Activated T-helper 1 cell treated with anti-CD3 and anti-CD28 coated beads, Interleukin-12 subunit alpha, Interleukin-12 subunit beta, Interleukin-2, Interleukin-4 antibody, amounts not matched to agents 30 ng/mL and 10 ng/mL and 1 ng/mL, durations not matched to agents 14 hours and 24 hours and 36 hours (primary cell): ENCODE measurements around the gene OPCML. TPM values are rescaled to one million over a fixed set of nuclear protein-coding genes. Genes with fewer than 3 reads are reported as not detected.

Experiments used
- DNase-seq: peaks from one replicate; pipeline ENCODE4 v3.0.0; 2021; ENCODE audit warnings: low spot score
- H3K27ac Mint-ChIP-seq: one replicate; pipeline ENCODE4 v1.8.0; 2021; ENCODE audit warnings: mild to moderate bottlenecking, mixed read lengths
- H3K27me3 Mint-ChIP-seq: one replicate; pipeline ENCODE4 v1.8.0; 2022; ENCODE audit warnings: mild to moderate bottlenecking, moderate library complexity, mixed read lengths; ENCODE audit not compliant: insufficient read depth
- H3K36me3 Mint-ChIP-seq: one replicate; pipeline ENCODE4 v1.8.0; 2021; ENCODE audit warnings: low read depth, mixed read lengths
- H3K4me1 Mint-ChIP-seq: one replicate; pipeline ENCODE4 v1.8.0; 2021; ENCODE audit warnings: low read depth, mixed read lengths
- H3K4me3 Mint-ChIP-seq: one replicate; pipeline ENCODE4 v1.8.0; 2021; ENCODE audit warnings: mild to moderate bottlenecking, moderate library complexity, mixed read lengths
- H3K9me3 Mint-ChIP-seq: one replicate; pipeline ENCODE4 v1.8.0; 2021; ENCODE audit warnings: mixed read lengths
- intact Hi-C: fragments of 100-400 bp; cut with micrococcal nuclease; formaldehyde crosslinking; loops from one replicate; pipeline ENCODE4 v1.15.1; 2024
- total RNA-seq: library from RNA; stranded (reverse); gene quantifications from 2 replicates; pipeline ENCODE4 v1.2.3, GENCODE V29; 2022

OPCML gene
- total RNA-seq, 1 donor from 2014 or later = not detected

DNA sequence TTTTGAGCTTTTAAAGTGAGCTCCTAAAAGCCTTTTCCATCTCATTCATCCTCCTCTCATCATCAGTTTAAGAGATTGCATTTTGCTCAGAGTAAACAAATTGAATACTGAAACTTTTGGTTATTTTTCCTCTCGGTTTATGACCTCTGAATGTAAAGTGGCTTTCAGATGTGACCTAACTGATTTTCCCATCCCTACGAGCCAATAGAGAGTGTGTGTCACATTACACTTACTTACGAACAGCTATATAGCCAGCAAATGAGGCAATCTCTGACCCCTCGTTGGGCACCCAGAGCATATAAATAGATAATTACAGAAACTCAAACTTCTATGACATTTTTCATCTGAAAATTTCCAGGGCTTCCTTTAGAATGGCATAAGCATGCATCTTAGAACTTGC is 317.7 kb downstream of the OPCML start:
- intact Hi-C loops = loop anchor here (5.0 kb wide), 1 partner anchor 53 kb away; no protein-coding TSS in a partner anchor
- H3K9me3 Mint-ChIP-seq = no peaks in the 10 kb centered on the region
- no peak for DNase-seq
- H3K27ac Mint-ChIP-seq = no peak overlapping the region
- no peaks in the 10 kb centered on the region for H3K4me1 Mint-ChIP-seq
- no peaks in the 10 kb centered on the region for H3K36me3 Mint-ChIP-seq
- no peak overlapping the region for H3K4me3 Mint-ChIP-seq
- no peaks in the 10 kb centered on the region for H3K27me3 Mint-ChIP-seq

DNA sequence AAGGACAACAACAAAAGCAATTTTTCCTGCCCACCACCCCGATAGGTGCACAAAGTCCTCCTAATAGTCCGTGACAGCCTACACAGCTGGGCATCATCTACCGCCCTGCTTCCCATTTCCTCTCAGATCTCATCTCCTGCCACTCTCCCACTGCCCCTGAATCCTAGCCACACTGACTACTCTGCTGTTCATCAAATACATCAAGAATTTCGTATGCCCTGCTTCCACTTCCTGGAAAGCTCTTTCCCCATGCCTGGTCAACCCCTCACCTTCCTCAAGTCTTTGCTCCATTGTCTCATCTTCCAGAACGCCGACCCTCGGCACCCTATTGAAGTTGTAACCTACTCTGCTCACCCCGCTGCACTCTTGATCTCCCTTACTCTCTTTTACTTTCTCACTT is 320.1 kb downstream of the OPCML start:
- no peak overlapping the region for H3K27ac Mint-ChIP-seq
- no peaks in the 10 kb centered on the region for H3K36me3 Mint-ChIP-seq
- H3K4me1 Mint-ChIP-seq = no peaks in the 10 kb centered on the region
- DNase-seq = no peak
- H3K4me3 Mint-ChIP-seq = no peak overlapping the region
- H3K27me3 Mint-ChIP-seq = no peaks in the 10 kb centered on the region
- H3K9me3 Mint-ChIP-seq = no peaks in the 10 kb centered on the region
- intact Hi-C loops = no loop called here

DNA sequence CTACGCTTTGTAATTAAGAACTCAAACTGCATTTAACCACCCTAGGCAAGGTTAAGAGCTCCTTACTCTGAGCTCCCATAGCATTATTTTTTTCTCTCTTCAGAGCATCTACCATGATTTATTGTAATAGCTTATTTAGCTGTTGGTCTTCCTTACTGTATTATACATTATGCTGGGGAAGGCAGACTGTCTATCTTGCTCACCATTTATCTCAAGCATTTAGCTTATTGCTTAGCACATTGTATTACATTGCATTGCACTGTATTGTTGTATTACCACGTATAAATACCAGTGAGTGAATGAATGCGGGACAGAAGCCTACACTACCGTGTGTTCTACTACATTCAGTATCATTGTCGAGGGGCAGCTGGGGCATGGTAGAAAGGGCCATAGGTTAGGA is 324.3 kb downstream of the OPCML start:
- Mint-ChIP-seq H3K4me3 (no peak overlapping the region), H3K9me3 (no peaks in the 10 kb centered on the region), H3K27me3 (no peaks in the 10 kb centered on the region), H3K36me3 (no peaks in the 10 kb centered on the region), H3K27ac (no peak overlapping the region), H3K4me1 (no peaks in the 10 kb centered on the region)
- intact Hi-C loops = no loop called here
- no peak for DNase-seq

DNA sequence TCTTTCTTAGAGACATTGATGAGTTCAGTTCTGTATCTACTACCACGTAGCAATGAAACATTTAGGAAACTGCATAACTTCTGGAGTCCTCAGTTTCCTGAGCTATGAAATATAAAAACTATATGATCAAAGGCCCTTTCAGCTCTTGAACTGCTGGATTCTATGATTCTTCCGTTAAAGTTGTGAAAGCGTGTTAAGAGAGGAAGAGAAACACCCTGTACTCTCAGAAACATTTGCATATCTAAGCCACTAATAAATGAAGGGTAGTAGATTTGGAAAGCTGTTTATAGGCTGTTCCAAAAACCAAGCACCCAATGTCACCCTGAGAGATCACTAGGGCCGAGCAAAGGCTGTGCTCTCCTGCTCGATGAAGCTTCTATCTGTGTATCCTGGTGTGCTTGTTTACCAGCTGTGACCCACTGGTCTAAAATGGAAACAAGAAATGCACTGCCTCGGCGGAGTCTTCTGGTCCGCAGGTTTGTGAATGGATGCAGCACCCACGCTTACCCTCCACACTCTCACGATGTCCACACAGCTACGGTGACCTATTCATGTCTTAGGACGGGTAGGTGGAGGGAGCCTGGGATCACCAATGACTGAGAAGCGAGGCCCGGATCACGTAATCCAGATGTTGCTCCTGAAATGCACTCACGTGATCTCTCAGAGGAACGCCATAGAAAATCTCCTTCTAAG is 325.8 kb downstream of the OPCML start:
- DNase-seq = no peak
- no peaks in the 10 kb centered on the region for H3K4me1 Mint-ChIP-seq
- no peaks in the 10 kb centered on the region for H3K9me3 Mint-ChIP-seq
- H3K36me3 Mint-ChIP-seq = no peaks in the 10 kb centered on the region
- no peak overlapping the region for H3K27ac Mint-ChIP-seq
- no peaks in the 10 kb centered on the region for H3K27me3 Mint-ChIP-seq
- intact Hi-C loops = no loop called here
- no peak overlapping the region for H3K4me3 Mint-ChIP-seq

DNA sequence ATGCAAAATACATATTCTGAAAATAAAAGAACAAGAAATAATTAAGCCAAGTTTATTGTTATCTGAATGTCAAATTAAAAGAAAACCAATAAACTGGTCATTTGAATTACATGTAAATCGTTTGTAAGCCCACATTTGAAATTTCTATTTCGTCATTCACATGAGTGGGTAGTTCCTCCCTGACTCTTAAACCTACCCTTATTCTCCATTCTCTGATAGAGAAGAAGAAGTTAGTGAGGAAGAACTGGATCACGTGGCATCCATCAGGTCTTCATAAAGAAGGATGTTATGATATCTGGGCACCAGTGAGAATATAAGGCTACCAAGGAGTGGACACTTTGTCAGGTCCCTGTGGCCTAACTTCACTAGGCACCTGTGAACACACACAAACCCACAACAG is 328.1 kb downstream of the OPCML start:
- H3K36me3 Mint-ChIP-seq = no peaks in the 10 kb centered on the region
- DNase-seq = no peak
- H3K9me3 Mint-ChIP-seq = no peaks in the 10 kb centered on the region
- intact Hi-C loops = no loop called here
- H3K27me3 Mint-ChIP-seq = no peaks in the 10 kb centered on the region
- no peaks in the 10 kb centered on the region for H3K4me1 Mint-ChIP-seq
- no peak overlapping the region for H3K27ac Mint-ChIP-seq
- H3K4me3 Mint-ChIP-seq = no peak overlapping the region

DNA sequence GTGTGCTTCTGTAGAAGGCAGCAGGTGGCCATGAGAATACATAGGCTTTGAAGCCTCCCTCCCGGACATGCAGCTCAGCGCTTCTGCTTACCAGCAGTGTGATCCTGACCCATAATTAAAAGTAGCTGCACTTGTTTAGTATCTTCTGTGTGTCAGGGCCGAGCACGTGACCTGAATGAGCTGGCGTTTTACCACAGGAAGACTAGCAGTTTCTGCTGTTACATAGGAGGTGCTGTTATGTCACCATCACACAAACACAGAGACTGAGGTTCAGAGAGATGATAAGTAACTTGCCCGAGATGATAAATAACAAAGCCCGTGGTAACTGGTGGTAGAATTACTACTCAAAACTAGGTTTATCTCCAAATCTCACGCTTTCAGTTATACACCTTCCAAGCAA is 329.5 kb downstream of the OPCML start:
- Mint-ChIP-seq H3K27ac (no peak overlapping the region), H3K27me3 (no peaks in the 10 kb centered on the region), H3K4me1 (no peaks in the 10 kb centered on the region), H3K9me3 (no peaks in the 10 kb centered on the region), H3K36me3 (no peaks in the 10 kb centered on the region), H3K4me3 (no peak overlapping the region)
- intact Hi-C loops = no loop called here
- no peak for DNase-seq

DNA sequence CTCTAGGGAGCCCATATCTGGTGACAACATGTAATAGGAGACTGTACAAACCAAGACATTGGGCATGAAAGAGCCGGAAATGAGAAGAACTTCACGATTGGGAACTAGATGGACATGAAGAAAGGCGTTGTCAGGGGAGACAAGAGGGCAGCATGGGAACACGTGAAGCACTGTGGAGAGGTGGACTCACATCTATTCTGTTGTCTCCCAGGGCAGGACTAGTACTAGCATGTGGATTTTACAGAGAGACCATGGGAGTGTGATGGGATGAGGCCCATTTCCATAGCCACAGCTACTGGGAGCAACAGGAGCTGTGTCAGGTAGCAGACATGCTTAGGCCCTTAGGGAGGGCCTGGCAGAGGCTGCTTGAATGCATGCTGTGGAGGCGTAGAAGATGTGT is 333.9 kb downstream of the OPCML start:
- H3K27ac Mint-ChIP-seq = no peak overlapping the region
- peaks cover 7% of the 10 kb centered on the region for H3K27me3 Mint-ChIP-seq
- DNase-seq = no peak
- H3K4me1 Mint-ChIP-seq = no peaks in the 10 kb centered on the region
- H3K4me3 Mint-ChIP-seq = no peak overlapping the region
- H3K36me3 Mint-ChIP-seq = no peaks in the 10 kb centered on the region
- intact Hi-C loops = no loop called here
- H3K9me3 Mint-ChIP-seq = no peaks in the 10 kb centered on the region

DNA sequence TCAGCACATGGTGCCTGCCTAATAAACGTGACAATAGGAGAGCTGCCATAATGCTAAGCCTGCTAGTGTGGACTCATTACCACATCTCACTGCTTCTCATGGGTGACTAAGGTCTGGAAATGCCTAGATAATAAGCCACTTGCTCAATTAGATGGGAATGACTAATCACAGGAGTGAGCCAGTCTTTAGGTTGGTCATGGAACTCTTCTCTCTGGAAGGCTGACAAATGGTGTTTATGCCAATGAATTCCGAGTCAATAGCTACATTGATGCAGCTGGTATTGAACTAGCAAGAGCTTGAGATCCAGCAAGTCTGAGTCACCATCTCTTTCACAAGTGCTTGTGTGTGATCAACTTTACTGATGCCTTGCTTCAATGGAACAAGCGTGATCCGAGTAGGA is 334.9 kb downstream of the OPCML start:
- Mint-ChIP-seq H3K27me3 (peaks cover 11% of the 10 kb centered on the region), H3K4me1 (no peaks in the 10 kb centered on the region), H3K27ac (no peak overlapping the region), H3K9me3 (no peaks in the 10 kb centered on the region), H3K4me3 (no peak overlapping the region), H3K36me3 (no peaks in the 10 kb centered on the region)
- DNase-seq = no peak
- intact Hi-C loops = no loop called here

DNA sequence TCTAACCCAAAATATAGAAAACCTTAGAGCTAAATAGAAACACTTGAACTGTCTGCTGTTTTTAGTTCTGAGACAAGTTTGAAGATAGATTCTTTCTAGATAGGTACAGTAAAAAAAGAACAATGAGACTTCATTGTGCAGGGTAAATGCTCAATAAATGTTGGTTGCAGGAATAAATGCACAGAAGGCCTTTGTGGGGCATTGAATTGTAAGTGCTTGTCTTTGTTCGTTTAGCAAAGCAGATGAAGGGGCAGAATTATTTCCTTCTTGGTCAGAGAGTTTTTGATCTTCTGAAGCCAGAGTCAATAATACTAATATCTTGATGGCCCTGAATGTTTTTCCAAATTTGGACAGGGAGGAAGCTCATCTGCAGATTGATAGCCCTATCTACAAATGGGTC is 340.4 kb downstream of the OPCML start:
- intact Hi-C loops = no loop called here
- Mint-ChIP-seq H3K4me3 (no peak overlapping the region), H3K9me3 (no peaks in the 10 kb centered on the region), H3K27ac (no peak overlapping the region), H3K4me1 (no peaks in the 10 kb centered on the region), H3K36me3 (no peaks in the 10 kb centered on the region), H3K27me3 (peaks cover 15% of the 10 kb centered on the region)
- DNase-seq = no peak

DNA sequence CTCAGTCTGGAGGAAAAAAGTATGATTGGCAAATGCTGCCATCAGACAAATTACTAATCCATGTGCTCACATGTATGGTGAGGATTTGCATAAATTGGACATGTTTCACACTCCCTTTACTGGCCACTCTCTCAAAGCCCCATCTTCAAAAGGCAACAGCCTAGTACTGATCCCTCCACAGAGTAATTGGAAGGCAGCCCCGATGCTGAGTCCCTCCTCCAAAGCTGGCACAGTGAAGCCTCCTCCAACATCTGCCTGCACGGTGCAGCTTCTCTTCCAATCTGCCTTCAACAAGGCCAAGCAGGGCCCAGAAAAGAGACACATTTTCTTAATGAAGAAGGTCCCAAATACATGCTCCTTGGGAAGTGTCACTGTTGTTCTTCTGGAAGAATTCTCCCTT is 350.6 kb downstream of the OPCML start:
- Mint-ChIP-seq H3K27me3 (peaks cover 2% of the 10 kb centered on the region), H3K9me3 (no peaks in the 10 kb centered on the region), H3K4me3 (no peak overlapping the region), H3K27ac (no peak overlapping the region), H3K4me1 (no peaks in the 10 kb centered on the region), H3K36me3 (no peaks in the 10 kb centered on the region)
- DNase-seq = no peak
- intact Hi-C loops = no loop called here

DNA sequence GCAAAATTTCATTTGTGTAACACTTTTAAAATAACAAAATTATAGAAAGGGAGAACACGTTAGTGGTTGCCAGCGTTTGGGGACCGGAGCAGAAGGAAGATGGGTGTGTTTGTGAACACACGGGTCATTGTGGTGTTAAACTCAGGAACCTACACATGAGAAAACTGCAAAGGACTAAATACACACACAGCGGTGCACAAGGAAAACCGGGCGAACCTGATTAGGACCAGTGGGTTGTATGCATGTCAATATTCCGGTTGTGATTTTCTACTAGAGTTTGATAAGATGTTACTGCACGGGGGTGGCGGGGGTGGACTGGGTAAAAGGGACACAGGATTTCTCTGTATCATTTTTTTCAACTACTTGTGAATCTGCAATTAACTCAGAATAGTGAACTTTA is 351.2 kb downstream of the OPCML start:
- DNase-seq = no peak
- H3K27me3 Mint-ChIP-seq = peaks cover 2% of the 10 kb centered on the region
- intact Hi-C loops = no loop called here
- no peaks in the 10 kb centered on the region for H3K4me1 Mint-ChIP-seq
- H3K4me3 Mint-ChIP-seq = no peak overlapping the region
- H3K36me3 Mint-ChIP-seq = no peaks in the 10 kb centered on the region
- H3K27ac Mint-ChIP-seq = no peak overlapping the region
- no peaks in the 10 kb centered on the region for H3K9me3 Mint-ChIP-seq

DNA sequence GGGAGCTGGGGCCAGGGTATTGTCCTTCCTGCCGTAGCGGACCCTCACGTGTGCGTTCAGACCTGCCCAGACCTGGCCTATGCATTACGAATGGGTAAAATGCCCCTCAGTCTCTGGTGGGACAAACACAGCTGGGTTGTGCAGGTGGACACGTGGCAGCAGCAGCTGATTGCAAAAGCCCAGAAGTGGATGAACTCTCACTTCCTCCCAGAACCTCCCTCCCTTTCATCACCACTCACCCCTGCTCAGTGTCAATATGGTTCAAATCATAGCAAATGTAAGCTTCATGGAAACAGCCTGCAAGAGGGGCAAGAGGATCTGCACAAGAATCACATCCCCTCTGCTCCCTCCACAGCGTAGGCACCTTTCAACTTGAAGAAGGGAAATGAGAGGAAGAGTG is 352.1 kb downstream of the OPCML start:
- peaks cover 2% of the 10 kb centered on the region for H3K27me3 Mint-ChIP-seq
- H3K27ac Mint-ChIP-seq = no peak overlapping the region
- no peak overlapping the region for H3K4me3 Mint-ChIP-seq
- H3K9me3 Mint-ChIP-seq = no peaks in the 10 kb centered on the region
- intact Hi-C loops = no loop called here
- DNase-seq = no peak
- no peaks in the 10 kb centered on the region for H3K4me1 Mint-ChIP-seq
- H3K36me3 Mint-ChIP-seq = no peaks in the 10 kb centered on the region

DNA sequence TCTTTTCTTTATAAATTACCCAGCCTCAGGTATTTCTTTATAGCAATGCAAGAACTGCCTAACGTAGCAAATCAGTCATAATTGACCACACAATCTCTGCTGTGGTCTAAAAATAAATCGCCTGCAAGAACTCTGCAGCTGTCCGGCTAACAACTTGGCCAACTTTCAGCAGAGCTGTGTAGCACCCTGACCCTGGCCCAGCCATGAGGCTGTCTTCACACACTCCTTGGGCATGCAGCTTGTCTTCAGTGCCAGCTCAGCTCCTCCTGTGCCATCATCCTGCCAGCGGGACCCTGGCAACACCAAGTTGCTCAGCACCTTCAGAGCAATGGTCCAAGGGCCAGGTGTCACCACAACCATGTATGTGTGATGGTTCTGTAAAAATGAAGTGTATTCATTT is 355.6 kb downstream of the OPCML start:
- no peaks in the 10 kb centered on the region for H3K9me3 Mint-ChIP-seq
- intact Hi-C loops = no loop called here
- no peaks in the 10 kb centered on the region for H3K36me3 Mint-ChIP-seq
- DNase-seq = no peak
- H3K4me1 Mint-ChIP-seq = peaks cover 5% of the 10 kb centered on the region
- H3K4me3 Mint-ChIP-seq = no peak overlapping the region
- no peaks in the 10 kb centered on the region for H3K27me3 Mint-ChIP-seq
- no peak overlapping the region for H3K27ac Mint-ChIP-seq

DNA sequence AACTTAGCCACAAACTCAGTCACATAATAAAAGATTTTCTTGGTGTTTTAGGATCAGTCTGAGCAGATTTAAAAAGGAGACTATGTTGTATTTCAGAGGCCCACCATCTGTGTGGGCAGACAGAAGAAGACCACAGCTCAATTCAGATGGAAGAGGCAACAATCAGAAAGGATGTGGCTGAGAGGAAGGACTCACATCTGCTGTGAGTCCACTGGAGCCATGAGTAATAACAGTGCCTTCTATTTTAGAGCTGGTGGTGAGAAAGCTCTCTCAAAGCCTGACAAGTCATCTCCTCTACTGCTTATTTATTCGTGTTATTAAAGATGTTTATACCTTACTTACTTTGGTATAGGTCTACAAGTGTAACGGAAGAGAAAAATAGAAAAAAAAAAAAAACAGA is 357.2 kb downstream of the OPCML start:
- H3K27me3 Mint-ChIP-seq = no peaks in the 10 kb centered on the region
- H3K9me3 Mint-ChIP-seq = no peaks in the 10 kb centered on the region
- intact Hi-C loops = no loop called here
- H3K27ac Mint-ChIP-seq = no peak overlapping the region
- peaks cover 5% of the 10 kb centered on the region for H3K4me1 Mint-ChIP-seq
- H3K36me3 Mint-ChIP-seq = no peaks in the 10 kb centered on the region
- no peak overlapping the region for H3K4me3 Mint-ChIP-seq
- DNase-seq = no peak
